Esophagus squamous epithelium (tissue), 5 donors: ENCODE results near the gene NUP155. TPM values are rescaled to one million over a fixed set of nuclear protein-coding genes. Genes with fewer than 3 reads are reported as not detected.
A peak's percentile ranks its signal among the peaks of the same experiment; 100 is the strongest.
"Not testable (repeated sequence)": the region's sequence is repeated elsewhere in the genome, so short reads cannot be mapped to it uniquely, and the experiment has no call there.

Experiments used
- DNase-seq: peaks from one replicate; lab custom pipeline; 2025; lab: John Stamatoyannopoulos, UW
- H3K27ac ChIP-seq, 4 donors: fragments of 200-600 bp; sonication (generic); one replicate each; pipeline ENCODE4 v1.5.1; 2016 to 2019; ENCODE audit warnings: mild to moderate bottlenecking in 1 of 4
- H3K27me3 ChIP-seq, 4 donors: fragments of 200-600 bp; sonication (generic); 1 replicate in 3 of 4; 2 replicates in 1 of 4; pipeline versions ENCODE4 v1.5.1 to v1.6.0; 2017 to 2021; ENCODE audit warnings: antibody characterized with exemption in 1 of 4
- H3K36me3 ChIP-seq, 3 donors: fragments of 200-600 bp; sonication (generic); one replicate each; pipeline ENCODE4 v1.5.1; 2016 to 2019
- H3K4me1 ChIP-seq, 3 donors: fragments of 200-600 bp; sonication (generic); one replicate each; pipeline ENCODE4 v1.5.1; 2017 to 2019
- H3K4me3 ChIP-seq, 4 donors: fragments of 200-600 bp; sonication (generic); 1 replicate in 3 of 4; 2 replicates in 1 of 4; pipeline ENCODE4 v1.5.1; 2016 to 2019; ENCODE audit warnings: mild to moderate bottlenecking in 2 of 4, moderate library complexity in 1 of 4
- H3K9me3 ChIP-seq, 3 donors: fragments of 200-600 bp; sonication (generic); one replicate each; pipeline ENCODE4 v1.5.1; 2016 to 2019
- POLR2A ChIP-seq, 4 donors: fragments of 450-650 bp; IDR thresholded peaks; one replicate each; pipeline ENCODE4 v1.6.1; 2017; ENCODE audit warnings: antibody characterized with exemption in 4 of 4, mild to moderate bottlenecking in 4 of 4, moderate library complexity in 3 of 4
- WGBS, 2 donors: methylation state at CpG; one replicate each; pipeline ENCODE4 v1.1.5; 2018; 5-methylcytosine and 5-hydroxymethylcytosine counted together
- intact Hi-C: fragments of 100-400 bp; cut with DNase I; formaldehyde crosslinking; loops from one replicate; pipeline ENCODE4 v1.15.0; 2022
- total RNA-seq, 4 donors: library from RNA; depleted of rRNA; stranded (reverse); fragments of >200 nt; gene quantifications; one replicate each; pipeline ENCODE4 v1.1.0, GENCODE V29; 2016
- TF ChIP-seq, protein P1 (sequence below), 6 experiments: fragments of 450-650 bp in 4 of 6; fragments of 200-600 bp in 2 of 6; sonication (generic) in 2 of 6; IDR thresholded peaks; one replicate each; pipeline ENCODE4 v1.5.1; 2016 to 2019; ENCODE audit warnings: antibody characterized with exemption in 6 of 6, mild to moderate bottlenecking in 4 of 6, moderate library complexity in 4 of 6
- donor health status: DM: yes; HTN: yes; CAD: no.

The NUP155 gene
- total RNA-seq, 4 donors from 2014 or later: 9.1 to 24.2 (median 22.0) TPM

- Histone ChIP-seq H3K9me3 (no peaks in the 10 kb centered on the region), H3K36me3 (peaks cover 0 to 96% (median 15%) of the 10 kb centered on the region in 3 donors), H3K4me1 (no peaks in the 10 kb centered on the region), H3K27me3 (no peaks in the 10 kb centered on the region), H3K27ac (no peak overlapping the region), H3K4me3 (no peak overlapping the region)
- DNase-seq: no peak
- TF ChIP-seq POLR2A (IDR thresholded peaks at IDR 0.05): no peak
- TF ChIP-seq, protein P1, sequence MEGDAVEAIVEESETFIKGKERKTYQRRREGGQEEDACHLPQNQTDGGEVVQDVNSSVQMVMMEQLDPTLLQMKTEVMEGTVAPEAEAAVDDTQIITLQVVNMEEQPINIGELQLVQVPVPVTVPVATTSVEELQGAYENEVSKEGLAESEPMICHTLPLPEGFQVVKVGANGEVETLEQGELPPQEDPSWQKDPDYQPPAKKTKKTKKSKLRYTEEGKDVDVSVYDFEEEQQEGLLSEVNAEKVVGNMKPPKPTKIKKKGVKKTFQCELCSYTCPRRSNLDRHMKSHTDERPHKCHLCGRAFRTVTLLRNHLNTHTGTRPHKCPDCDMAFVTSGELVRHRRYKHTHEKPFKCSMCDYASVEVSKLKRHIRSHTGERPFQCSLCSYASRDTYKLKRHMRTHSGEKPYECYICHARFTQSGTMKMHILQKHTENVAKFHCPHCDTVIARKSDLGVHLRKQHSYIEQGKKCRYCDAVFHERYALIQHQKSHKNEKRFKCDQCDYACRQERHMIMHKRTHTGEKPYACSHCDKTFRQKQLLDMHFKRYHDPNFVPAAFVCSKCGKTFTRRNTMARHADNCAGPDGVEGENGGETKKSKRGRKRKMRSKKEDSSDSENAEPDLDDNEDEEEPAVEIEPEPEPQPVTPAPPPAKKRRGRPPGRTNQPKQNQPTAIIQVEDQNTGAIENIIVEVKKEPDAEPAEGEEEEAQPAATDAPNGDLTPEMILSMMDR (IDR thresholded peaks at IDR 0.05): no peak
- 87 to 88% methylated on average over 5 of the region's 5 CpGs for WGBS, 2 donors
- intact Hi-C loops: no loop called here
These were observed 25.4 kb upstream of the NUP155 start for GRCh38 chr5:37396352-37396751.

DNA sequence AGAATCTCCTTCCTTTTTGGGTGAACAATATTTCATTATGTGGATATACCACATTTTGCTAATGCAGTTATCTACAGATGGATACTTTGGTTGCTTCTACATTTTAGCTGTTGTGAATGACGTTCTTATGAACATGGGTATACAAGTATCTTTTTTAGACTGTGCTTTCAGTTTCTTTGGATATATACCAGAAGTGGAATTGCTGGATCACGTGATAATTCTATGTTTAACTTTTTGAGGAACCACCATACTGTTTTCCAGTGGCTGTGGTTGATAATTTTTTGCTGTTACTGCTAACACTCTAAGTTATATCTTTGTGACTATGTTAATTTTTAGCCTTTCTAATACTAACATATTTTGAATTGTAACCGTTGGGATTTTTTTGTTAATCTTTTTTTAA is 20.7 kb upstream of the NUP155 start:
- H3K9me3 ChIP-seq: no peaks in the 10 kb centered on the region

GRCh38 chr5:37379100-37379628 is 8.3 kb upstream of the NUP155 start, which contains the start of gene WDR70:
WDR70 (plus strand) TSS chr5:37379318; CDS start chr5:37379368, 50 bp downstream.
- H3K9me3 ChIP-seq, intact Hi-C loops, H3K27me3 ChIP-seq: not testable (repeated sequence)
- H3K36me3 ChIP-seq: peaks cover 0 to 33% (median 12%) of the 10 kb centered on the region in 3 donors
- peaks cover 0 to 22% (median 8%) of the 10 kb centered on the region in 3 donors for H3K4me1 ChIP-seq
- 0 to 1% methylated on average over 15 to 19 of the region's 39 CpGs for WGBS, 2 donors
- peak; percentile 31 for DNase-seq
- peak within 1 kb of the TSS; percentile 74 to 89 (median 84) for H3K4me3 ChIP-seq
- TF ChIP-seq, protein P1 (IDR thresholded peaks at IDR 0.05): peak; percentile 29 to 57 (median 50)
- peak in 1 of 4 donors; percentile 31 for TF ChIP-seq POLR2A (IDR thresholded peaks at IDR 0.05)
- peak within 1 kb of the TSS; percentile 74 to 83 (median 76) for H3K27ac ChIP-seq

More for the DNA sequence above, 20.7 kb upstream of the NUP155 start:
- Histone ChIP-seq H3K36me3 (peaks cover 0 to 74% (median 11%) of the 10 kb centered on the region in 3 donors), H3K27ac (no peak overlapping the region), H3K4me3 (no peak overlapping the region), H3K4me1 (no peaks in the 10 kb centered on the region), H3K27me3 (no peaks in the 10 kb centered on the region)
- TF ChIP-seq POLR2A (IDR thresholded peaks at IDR 0.05): no peak
- TF ChIP-seq, protein P1 (IDR thresholded peaks at IDR 0.05): no peak
- DNase-seq: no peak
- intact Hi-C loops: no loop called here
- WGBS, 2 donors: 75 to 89% methylated on average over 3 of the region's 3 CpGs

- peaks cover 0 to 22% (median 6%) of the 10 kb centered on the region in 3 donors for H3K36me3 ChIP-seq
- H3K4me3 ChIP-seq, DNase-seq, H3K9me3 ChIP-seq, H3K27me3 ChIP-seq, intact Hi-C loops, H3K27ac ChIP-seq: not testable (repeated sequence)
- 80 to 91% methylated on average over 7 to 9 of the region's 12 CpGs for WGBS, 2 donors
- peaks cover 0 to 22% (median 8%) of the 10 kb centered on the region in 3 donors for H3K4me1 ChIP-seq
These were observed 7.2 kb upstream of the NUP155 start for GRCh38 chr5:37378066-37378465.

DNA sequence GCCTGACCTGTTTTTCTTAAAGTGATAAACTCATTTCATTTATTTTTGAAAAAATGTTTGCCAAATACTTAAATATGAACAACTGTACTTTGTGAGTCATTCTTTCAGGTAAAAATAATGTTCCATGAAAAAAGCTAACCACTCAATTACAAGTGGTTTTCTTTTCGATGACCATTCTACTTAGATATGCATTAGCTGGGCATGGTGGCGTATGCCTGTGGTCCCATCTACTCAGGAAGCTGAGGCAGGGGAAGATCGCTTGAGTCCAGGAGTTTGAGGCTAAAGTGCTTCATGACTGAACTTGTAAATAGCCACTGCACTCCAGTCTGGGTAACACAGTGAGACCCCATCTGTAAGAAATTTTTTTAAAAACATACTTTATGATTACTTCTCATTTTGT is 4.2 kb upstream of the NUP155 start:
- Histone ChIP-seq H3K4me3 (no peak overlapping the region), H3K36me3 (no peaks in the 10 kb centered on the region), H3K9me3 (no peaks in the 10 kb centered on the region), H3K27me3 (no peaks in the 10 kb centered on the region), H3K4me1 (peaks cover under 1 to 20% (median 5%) of the 10 kb centered on the region in 3 donors), H3K27ac (no peak overlapping the region)
- DNase-seq: no peak
- 84 to 92% methylated on average over 3 of the region's 3 CpGs for WGBS, 2 donors
- intact Hi-C loops: no loop called here
- TF ChIP-seq, protein P1 (IDR thresholded peaks at IDR 0.05): no peak
- no peak for TF ChIP-seq POLR2A (IDR thresholded peaks at IDR 0.05)
